ENCODE measurements around the gene SMDT1.

DNA sequence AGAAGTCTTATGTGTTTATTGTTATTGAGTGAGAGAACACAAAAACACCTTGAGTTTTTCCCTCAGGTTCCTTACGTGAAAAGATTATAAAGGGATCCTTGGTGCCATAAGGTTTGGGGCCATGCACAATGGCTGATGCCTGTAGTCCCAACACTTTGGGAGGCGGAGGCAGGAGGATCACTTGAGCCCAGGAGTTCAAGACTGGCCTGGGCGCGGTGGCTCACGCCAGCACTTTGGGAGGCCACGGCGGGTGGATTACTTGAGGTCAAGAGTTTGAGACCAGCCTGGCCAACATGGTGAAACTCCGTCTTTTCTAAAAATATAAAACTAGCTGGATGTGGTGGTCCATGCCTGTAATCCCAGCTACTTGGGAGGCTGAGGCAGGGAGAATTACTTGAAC is 5.4 kb downstream of the SMDT1 start:
- TF ChIP-seq CTCF (conservative IDR thresholded peaks at IDR 0.05; ENCODE audit: low read depth, low read length) (no peak), EZH2 (IDR thresholded peaks at IDR 0.05; ENCODE audit: low read length, unreplicated experiment) (no peak)

Measured in PC-3 (cell line).